ENCODE measurements around the gene PBXIP1.
"Not testable (repeated sequence)": the region's sequence is repeated elsewhere in the genome, so short reads cannot be mapped to it uniquely, and the experiment has no call there.

The PBXIP1 gene

DNA sequence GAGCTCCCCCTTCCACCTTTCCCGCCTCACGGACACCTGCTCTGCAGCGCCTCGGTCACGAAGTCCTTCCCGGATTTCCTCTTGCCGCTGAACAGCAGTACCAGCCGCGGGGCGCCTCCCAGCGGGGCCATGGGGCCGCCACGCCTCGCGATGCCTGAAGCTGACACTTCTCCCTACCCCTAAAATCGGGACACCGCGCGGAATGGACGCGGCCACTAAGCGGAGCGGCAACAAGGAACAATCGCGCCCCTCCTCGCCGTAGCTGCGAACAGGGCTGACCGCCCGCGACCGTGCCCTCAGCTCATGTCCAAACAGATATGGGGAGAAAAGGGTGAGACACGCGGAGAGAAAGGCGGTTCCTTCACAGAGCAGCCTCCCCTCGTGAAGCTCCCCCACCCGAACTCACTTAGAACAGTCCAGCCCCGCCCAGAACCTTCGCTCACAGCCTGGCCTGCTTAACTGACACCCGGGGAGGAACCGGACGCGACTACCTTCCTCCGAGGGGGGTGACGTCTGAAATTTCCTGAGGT is 19.3 kb downstream of the PBXIP1 start, which contains the start of gene PMVK:
PMVK (minus strand) TSS at position 165 of the 530 bp plus-strand sequence; CDS start at position 131, 34 bp downstream.
- Histone ChIP-seq H3K36me3 (replicated peaks) (no peaks in the 10 kb centered on the region), H3K4me1 (peaks cover 20% of the 10 kb centered on the region), H3K9me3 (no peaks in the 10 kb centered on the region), H3K27me3 (ENCODE audit: low read depth) (no peaks in the 10 kb centered on the region), H3K4me3 (peak within 1 kb of the TSS; percentile 60)
- in situ Hi-C loops (cut with MboI; ENCODE audit: low sequenced_read_pairs), result no loop called here
- peak; percentile 87 to 97 for DNase-seq (ENCODE audit: low spot score in 2 of 2)

DNA sequence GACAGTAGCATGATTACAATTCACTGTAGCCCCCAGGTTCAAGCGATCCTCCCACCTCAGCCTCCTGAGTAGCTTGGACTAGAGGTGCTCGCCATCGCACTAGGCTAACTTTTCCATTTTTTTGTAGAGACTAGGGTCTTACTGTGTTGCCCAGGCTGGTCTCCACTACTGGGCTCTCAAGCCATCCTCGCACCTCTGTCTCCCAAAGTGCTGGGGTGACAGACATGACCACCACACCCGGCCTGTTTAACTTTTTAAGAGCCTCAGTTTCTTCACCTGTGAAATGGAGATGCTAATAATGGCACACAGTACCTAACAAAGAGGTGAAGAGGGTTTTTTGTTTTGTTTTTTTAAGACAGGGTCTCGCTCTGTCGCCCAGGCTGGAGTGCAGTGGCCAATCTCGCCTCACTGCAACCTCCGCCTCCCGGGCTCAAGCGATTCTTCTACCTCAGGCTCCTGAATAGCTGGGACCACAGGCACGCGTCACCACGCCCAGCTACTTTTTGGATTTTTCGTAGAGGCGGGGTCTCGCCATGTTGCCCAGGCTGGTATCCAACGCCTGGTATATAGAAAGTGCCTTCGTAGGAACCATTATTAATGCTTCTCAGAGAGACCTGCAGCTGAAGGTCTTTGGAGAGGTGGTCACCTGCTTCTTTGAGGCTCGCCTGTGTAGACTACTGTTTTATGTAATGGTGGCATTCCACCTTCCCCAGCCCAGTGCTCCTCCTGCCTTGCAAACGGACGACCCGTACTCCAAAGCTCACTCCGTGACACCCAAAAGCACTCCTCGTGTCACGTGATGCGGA is 19.9 kb downstream of the PBXIP1 start:
- H3K36me3 ChIP-seq (replicated peaks), result no peaks in the 10 kb centered on the region
- DNase-seq (ENCODE audit: low spot score in 2 of 2), result no peak
- H3K27me3 ChIP-seq (ENCODE audit: low read depth), result no peaks in the 10 kb centered on the region
- peak overlapping the region; percentile 60 for H3K4me3 ChIP-seq
- H3K9me3 ChIP-seq, result no peaks in the 10 kb centered on the region
- peaks cover 20% of the 10 kb centered on the region for H3K4me1 ChIP-seq
- in situ Hi-C loops (cut with MboI; ENCODE audit: low sequenced_read_pairs), result no loop called here

DNA sequence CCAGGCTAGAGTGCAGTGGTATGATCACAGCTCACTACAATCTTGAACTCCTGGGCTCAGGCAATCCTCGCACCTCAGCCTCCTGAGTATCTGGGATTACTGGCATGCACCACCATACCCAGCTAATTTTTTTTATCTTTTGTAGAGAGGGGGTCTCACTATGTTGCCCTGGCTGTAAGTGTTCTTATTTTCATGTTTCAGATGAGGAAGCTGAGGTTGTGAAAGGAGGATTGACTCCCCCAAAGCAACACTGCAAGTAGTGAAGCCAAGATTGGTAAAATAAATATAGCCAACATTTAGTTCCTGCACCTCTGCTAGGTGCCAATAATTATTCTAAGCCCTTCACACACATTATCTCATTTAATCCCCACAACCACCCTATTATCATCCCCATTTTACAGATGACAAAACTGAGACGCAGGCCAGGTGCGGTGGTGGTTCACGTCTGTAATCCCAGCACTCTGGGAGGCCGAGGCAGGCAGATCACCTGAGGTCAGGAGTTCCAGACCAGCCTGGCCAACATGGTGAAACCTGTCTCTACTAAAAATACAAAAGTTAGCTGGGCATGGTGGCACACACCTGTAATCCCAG is 21.4 kb downstream of the PBXIP1 start:
- H3K36me3 ChIP-seq (replicated peaks), result no peaks in the 10 kb centered on the region
- no peak overlapping the region for H3K4me3 ChIP-seq
- DNase-seq (ENCODE audit: low spot score in 2 of 2), result no peak
- peaks cover 10% of the 10 kb centered on the region for H3K4me1 ChIP-seq
- in situ Hi-C loops (cut with MboI; ENCODE audit: low sequenced_read_pairs), result no loop called here
- H3K9me3 ChIP-seq, result no peaks in the 10 kb centered on the region
- H3K27me3 ChIP-seq (ENCODE audit: low read depth), result no peaks in the 10 kb centered on the region

DNA sequence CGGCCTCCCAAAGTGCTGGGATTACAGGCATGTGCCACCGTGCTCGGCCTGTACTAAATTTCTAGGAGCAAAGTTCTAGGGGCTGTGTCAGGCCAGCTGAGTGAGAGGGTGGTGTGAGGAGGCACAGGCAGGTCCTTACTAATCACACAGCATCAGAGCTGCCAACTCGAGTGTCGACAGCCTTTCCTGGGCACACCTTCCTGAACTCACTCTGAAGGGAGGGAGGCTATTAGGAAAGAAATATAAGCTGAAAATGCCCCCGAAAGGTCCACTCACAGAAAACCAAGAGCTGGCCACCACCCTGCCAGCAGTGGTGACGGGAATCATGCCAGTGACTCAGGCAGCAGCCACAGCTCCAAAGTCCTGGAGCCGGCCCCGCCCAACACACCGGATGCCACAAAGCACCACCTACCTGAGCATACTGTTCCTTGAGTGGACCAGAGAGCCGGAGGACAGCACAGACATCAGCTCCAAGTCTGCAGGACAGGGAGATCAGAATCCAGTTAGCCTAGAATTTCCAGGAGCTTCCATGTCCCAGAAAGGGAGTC is 23.9 kb downstream of the PBXIP1 start:
- in situ Hi-C loops (cut with MboI; ENCODE audit: low sequenced_read_pairs), result no loop called here
- H3K36me3 ChIP-seq (replicated peaks), result 0 out of 2 replicates have a peak, but pooled peaks cover 2% of the 10 kb centered on the region
- peaks cover 10% of the 10 kb centered on the region for H3K4me1 ChIP-seq
- no peaks in the 10 kb centered on the region for H3K9me3 ChIP-seq
- DNase-seq (ENCODE audit: low spot score in 2 of 2), result no peak
- no peak overlapping the region for H3K4me3 ChIP-seq
- no peaks in the 10 kb centered on the region for H3K27me3 ChIP-seq (ENCODE audit: low read depth)

DNA sequence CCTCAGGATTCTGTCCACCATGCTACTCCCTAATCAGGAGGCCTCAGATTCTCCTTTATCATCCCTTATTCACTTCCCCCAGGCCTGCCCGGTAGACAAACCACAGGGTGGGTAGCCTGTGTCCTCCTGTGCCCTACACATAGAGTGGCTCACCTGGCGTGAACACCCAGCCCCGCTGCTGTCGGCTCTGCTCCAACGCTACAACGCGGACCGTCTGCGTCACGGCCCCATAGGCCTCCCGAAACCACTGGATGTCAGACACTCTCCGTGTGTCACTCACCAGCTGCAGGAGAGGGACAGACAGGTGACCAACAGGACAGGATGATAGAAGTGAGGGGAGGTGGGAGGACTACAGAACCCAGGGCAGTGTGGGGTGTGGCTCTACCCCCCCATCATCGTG is 29.7 kb downstream of the PBXIP1 start:
- H3K27me3 ChIP-seq (ENCODE audit: low read depth), result no peaks in the 10 kb centered on the region
- H3K9me3 ChIP-seq, result no peaks in the 10 kb centered on the region
- no peak overlapping the region for H3K4me3 ChIP-seq
- peaks cover 12% of the 10 kb centered on the region for H3K36me3 ChIP-seq (replicated peaks)
- H3K4me1 ChIP-seq, result no peaks in the 10 kb centered on the region
- in situ Hi-C loops (cut with MboI; ENCODE audit: low sequenced_read_pairs), result no loop called here
- no peak for DNase-seq (ENCODE audit: low spot score in 2 of 2)

DNA sequence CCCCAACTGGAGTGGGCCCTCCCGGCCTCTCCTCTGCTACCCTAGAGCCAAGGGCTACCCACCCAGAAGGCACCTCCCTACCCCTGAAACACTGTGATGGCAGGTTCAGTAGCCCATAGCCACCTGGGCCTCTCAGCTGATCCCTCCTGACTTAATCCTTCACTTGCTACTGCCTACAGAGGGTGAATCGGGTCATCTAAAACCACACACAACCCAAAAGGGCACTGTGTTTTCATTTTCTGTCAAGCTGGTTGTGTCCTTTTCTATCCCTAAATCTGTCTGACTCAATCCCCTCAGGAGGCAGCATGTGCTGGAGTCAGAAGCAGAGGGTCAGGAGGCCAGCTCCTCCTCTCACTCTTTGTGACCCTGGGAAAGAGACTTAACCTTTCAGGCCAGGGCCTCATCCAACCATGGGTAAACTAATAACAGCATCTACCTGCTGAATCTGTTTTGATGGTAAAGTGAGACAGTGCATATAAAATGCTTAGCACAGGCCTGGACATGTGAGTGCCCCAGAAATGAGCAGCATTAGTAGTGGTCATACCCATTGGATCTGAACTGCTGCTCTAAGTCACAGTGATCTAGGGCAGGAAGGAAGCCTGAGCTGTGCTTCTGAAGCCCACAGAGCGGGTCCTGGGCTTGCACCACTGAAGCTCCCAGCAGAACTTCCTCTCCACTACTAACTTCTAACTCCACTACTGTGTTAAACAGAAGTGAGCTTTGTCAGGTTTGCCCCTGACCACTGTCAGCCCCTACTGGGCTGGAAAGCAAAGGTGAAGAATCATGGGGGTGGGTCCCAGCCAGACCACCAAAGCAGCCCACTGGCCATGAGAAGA is 30.3 kb downstream of the PBXIP1 start:
- H3K36me3 ChIP-seq (replicated peaks), result peaks cover 12% of the 10 kb centered on the region

DNA sequence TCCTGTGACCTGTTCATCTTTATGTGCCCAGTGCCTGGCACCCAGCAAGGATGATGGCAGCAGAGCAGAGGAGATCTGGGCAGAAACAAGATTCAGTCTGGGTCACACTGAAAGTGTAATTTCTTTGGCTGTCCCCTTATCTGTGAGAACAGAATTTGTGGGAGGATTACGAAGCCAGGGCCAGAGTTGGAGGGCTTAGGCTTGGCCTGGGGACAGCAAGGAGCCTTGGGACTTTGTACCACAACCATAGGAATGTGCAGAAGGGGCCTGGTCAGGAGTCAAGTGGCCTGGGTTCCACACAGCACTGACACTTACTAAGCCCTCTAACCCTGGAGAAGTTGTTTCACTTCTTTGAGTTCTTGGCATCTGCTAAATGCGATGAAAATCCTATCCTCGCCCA is 32.2 kb downstream of the PBXIP1 start:
- in situ Hi-C loops (cut with MboI; ENCODE audit: low sequenced_read_pairs), result no loop called here
- Histone ChIP-seq H3K4me1 (no peaks in the 10 kb centered on the region), H3K9me3 (no peaks in the 10 kb centered on the region), H3K4me3 (no peak overlapping the region), H3K36me3 (replicated peaks) (peaks cover 10% of the 10 kb centered on the region), H3K27me3 (ENCODE audit: low read depth) (no peaks in the 10 kb centered on the region)
- no peak for DNase-seq (ENCODE audit: low spot score in 2 of 2)

More for the DNA sequence above, 30.3 kb downstream of the PBXIP1 start:
- no peak overlapping the region for H3K4me3 ChIP-seq
- H3K9me3 ChIP-seq, result no peaks in the 10 kb centered on the region
- no peaks in the 10 kb centered on the region for H3K27me3 ChIP-seq (ENCODE audit: low read depth)
- no peak for DNase-seq (ENCODE audit: low spot score in 2 of 2)
- in situ Hi-C loops (cut with MboI; ENCODE audit: low sequenced_read_pairs), result no loop called here
- no peaks in the 10 kb centered on the region for H3K4me1 ChIP-seq

DNA sequence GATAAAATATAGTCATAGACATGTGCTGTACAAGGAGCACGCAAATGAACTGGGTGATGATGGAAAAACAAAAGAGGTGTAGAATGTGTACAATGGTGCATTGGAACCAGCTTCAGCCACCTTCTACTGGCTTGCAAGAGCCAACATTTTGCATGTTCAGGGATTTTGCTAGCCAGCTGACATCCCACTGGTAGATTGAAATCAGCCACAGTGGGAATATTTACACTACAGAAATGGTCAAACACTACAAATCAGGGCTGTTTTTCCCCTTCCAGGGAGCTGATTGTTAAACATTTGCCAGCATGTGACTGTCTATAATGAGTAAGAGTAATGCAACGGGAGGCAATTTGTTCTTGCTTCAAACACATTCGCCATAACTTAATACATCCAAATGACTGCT is 42.6 kb downstream of the PBXIP1 start:
- H3K4me3 ChIP-seq, result no peak overlapping the region
- peaks cover 8% of the 10 kb centered on the region for H3K4me1 ChIP-seq
- H3K9me3 ChIP-seq, result no peaks in the 10 kb centered on the region
- in situ Hi-C loops (cut with MboI; ENCODE audit: low sequenced_read_pairs), result no loop called here
- DNase-seq (ENCODE audit: low spot score in 2 of 2), result no peak
- no peaks in the 10 kb centered on the region for H3K27me3 ChIP-seq (ENCODE audit: low read depth)
- H3K36me3 ChIP-seq (replicated peaks), result no peaks in the 10 kb centered on the region

DNA sequence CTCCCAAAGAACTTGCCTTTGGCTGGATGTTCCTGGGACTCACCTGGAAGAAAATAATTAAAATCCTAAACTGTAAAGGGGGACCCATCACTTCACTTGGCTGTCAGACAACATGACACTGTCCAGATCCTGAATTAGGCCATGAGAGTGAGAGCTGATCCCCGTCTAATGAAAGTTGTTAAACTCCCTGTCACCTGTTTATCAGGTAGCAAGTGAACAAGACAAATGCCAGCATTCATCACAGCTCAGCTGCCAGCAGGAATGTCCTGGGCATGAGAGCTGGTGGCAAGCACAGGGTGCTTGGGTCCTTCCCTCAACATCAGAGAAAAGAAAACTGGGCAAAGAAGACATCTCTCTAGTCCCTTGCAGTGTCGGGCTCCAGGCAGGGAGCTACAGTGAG is 43.1 kb downstream of the PBXIP1 start:
- no peaks in the 10 kb centered on the region for H3K27me3 ChIP-seq (ENCODE audit: low read depth)
- H3K4me3 ChIP-seq, result no peak overlapping the region
- in situ Hi-C loops (cut with MboI; ENCODE audit: low sequenced_read_pairs), result no loop called here
- H3K9me3 ChIP-seq, result 0 out of 2 replicates have a peak, but pooled peaks cover 2% of the 10 kb centered on the region
- H3K36me3 ChIP-seq (replicated peaks), result no peaks in the 10 kb centered on the region
- peaks cover 14% of the 10 kb centered on the region for H3K4me1 ChIP-seq
- no peak for DNase-seq (ENCODE audit: low spot score in 2 of 2)

DNA sequence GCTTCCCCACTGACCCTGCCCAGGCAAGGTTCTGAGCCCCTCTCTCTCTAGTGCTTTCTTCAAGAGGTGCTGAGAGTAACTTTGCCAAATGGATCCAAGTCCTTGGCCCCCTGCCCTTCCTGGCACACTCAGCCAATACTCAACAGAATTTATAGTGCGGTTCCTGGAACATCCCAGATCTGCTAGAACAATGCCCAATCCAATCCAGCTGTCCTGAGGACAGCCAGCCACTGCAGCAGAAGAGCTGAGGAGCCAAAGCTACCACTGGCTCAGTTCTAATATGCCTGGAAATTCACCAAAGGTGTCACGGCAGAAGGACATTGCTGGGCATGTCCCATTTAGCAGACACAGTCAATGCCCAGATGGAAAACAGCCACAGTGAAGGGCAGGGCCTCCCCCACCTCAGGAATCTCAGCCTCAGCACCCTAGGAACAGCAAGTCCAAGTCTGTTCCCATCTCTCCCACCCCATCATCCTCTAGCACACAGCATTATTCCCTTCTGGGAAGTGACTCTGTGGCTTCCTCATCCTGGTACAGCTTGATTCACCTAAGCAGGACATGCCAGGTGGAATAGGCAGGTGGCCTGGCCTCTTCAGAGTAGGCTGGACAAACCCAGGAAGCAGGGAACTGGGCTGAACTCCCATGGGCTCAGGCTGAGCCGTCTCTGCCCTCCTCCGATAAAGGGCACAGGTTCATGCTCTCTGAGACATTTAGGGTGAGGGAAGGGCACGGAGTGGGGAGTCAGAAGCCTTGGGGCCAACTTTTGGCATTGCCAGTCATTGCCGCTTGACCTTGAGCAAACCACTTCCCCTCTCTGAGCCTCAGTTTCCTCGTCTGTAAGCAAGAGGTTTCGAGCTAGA is 44.0 kb downstream of the PBXIP1 start:
- 0 out of 2 replicates have a peak, but pooled peaks cover 4% of the 10 kb centered on the region for H3K9me3 ChIP-seq
- no peak for DNase-seq (ENCODE audit: low spot score in 2 of 2)
- H3K4me1 ChIP-seq, result peaks cover 14% of the 10 kb centered on the region
- no peak overlapping the region for H3K4me3 ChIP-seq
- H3K27me3 ChIP-seq (ENCODE audit: low read depth), result no peaks in the 10 kb centered on the region
- in situ Hi-C loops (cut with MboI; ENCODE audit: low sequenced_read_pairs), result no loop called here
- no peaks in the 10 kb centered on the region for H3K36me3 ChIP-seq (replicated peaks)

DNA sequence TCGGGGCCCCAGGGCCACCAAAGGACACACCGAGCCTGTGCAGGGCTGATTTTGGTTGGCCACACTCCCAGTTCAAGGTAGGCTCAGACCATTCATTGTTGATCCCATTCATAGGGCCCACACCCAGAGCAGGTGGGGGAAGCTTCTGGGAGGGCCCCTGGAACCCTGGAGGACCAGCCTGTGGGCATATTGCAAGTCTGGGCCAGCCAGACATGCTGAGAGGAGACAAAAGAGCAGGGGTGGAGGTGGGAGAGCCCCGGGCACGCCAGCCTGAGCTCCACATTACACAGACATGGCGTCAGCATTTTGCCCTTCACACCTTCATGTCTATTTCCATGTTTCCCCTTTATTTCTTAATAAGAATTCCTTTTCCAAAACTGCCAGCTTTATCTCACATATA is 45.0 kb downstream of the PBXIP1 start:
- peaks cover 14% of the 10 kb centered on the region for H3K4me1 ChIP-seq
- no peak for DNase-seq (ENCODE audit: low spot score in 2 of 2)
- H3K4me3 ChIP-seq, result no peak overlapping the region
- in situ Hi-C loops (cut with MboI; ENCODE audit: low sequenced_read_pairs), result no loop called here
- no peaks in the 10 kb centered on the region for H3K36me3 ChIP-seq (replicated peaks)
- H3K27me3 ChIP-seq (ENCODE audit: low read depth), result no peaks in the 10 kb centered on the region
- 0 out of 2 replicates have a peak, but pooled peaks cover 4% of the 10 kb centered on the region for H3K9me3 ChIP-seq

DNA sequence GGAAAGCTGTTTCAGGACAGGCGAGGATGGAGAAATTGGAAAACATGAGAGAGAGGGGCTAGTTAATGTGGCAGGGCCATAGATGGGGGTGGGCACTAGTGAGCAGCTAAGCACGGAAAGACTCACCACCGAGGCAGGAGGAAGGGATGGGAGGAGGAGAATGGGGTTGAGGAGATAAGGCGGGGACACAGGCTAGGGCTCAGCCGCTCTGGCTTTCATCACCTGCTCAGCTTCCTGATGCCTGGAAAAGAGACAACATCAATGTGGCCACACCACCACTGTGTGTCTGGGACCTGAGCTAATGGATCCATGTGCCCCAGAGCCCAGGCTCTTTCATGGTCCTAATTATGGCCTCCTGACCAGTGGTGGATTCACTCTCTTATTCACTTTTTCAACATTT is 47.0 kb downstream of the PBXIP1 start:
- DNase-seq (ENCODE audit: low spot score in 2 of 2), result no peak
- H3K4me3 ChIP-seq, result no peak overlapping the region
- no peaks in the 10 kb centered on the region for H3K36me3 ChIP-seq (replicated peaks)
- H3K27me3 ChIP-seq (ENCODE audit: low read depth), result no peaks in the 10 kb centered on the region
- in situ Hi-C loops (cut with MboI; ENCODE audit: low sequenced_read_pairs), result no loop called here
- 0 out of 2 replicates have a peak, but pooled peaks cover 4% of the 10 kb centered on the region for H3K9me3 ChIP-seq
- peaks cover 14% of the 10 kb centered on the region for H3K4me1 ChIP-seq

DNA sequence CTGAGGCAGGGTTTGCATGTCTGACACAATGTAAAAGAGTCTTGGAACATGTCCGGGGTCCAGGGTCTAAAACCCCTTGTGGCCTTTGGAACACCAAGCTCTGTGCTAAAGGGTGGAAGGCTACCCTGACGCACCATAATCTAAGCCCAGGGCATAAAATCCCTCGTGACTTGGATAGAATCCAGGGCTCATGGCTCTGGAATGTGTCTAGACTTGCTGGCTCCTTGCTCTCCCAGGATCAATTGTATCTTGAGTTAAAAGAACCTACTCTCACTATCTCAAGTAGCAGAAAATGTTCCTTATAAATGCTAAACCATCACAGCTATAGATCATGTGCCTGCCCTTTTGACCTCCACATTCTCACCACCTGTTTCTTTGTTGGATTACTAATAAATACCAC is 47.8 kb downstream of the PBXIP1 start:
- H3K4me3 ChIP-seq; H3K27me3 ChIP-seq (ENCODE audit: low read depth); H3K36me3 ChIP-seq (replicated peaks); H3K9me3 ChIP-seq; in situ Hi-C loops (cut with MboI; ENCODE audit: low sequenced_read_pairs): not testable (repeated sequence)
- peak; percentile 13 to 47 for DNase-seq (ENCODE audit: low spot score in 2 of 2)
- H3K4me1 ChIP-seq, result peaks cover 14% of the 10 kb centered on the region
